Measurements from ENCODE around the gene ACSBG1. TPM values are rescaled to one million over a fixed set of nuclear protein-coding genes. Genes with fewer than 3 reads are reported as not detected.

ACSBG1 gene
- polyA plus RNA-seq, 1 donor from 2014 or later = 0.32 TPM

DNA sequence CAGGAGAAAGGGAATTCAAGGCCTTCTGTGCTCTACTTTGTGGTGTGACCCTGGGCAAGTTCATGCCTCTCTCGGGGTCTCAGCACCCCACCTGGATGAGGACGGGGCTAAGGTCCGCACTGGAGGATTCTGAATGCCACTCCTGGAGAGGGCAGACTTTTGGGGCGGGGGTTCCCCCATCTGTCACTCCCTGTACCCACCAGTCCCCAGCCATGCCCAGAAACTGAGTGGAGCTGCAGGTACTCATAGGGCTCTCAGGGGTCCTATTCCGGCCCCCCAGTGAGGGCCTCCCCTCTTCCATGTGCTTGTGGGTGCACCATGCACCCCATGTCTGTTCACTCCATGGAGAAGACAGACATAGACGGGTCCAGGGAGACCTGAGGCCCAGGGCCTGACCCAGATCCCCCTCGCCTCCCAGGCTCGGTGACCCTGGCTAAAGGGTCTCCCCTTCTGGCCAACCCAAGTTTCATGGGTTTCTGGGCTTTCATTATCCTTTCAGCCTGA lies 26.0 kb downstream of the ACSBG1 start:
- H4K20me1 ChIP-seq (ENCODE audit: insufficient read depth) = no peaks in the 10 kb centered on the region

DNA sequence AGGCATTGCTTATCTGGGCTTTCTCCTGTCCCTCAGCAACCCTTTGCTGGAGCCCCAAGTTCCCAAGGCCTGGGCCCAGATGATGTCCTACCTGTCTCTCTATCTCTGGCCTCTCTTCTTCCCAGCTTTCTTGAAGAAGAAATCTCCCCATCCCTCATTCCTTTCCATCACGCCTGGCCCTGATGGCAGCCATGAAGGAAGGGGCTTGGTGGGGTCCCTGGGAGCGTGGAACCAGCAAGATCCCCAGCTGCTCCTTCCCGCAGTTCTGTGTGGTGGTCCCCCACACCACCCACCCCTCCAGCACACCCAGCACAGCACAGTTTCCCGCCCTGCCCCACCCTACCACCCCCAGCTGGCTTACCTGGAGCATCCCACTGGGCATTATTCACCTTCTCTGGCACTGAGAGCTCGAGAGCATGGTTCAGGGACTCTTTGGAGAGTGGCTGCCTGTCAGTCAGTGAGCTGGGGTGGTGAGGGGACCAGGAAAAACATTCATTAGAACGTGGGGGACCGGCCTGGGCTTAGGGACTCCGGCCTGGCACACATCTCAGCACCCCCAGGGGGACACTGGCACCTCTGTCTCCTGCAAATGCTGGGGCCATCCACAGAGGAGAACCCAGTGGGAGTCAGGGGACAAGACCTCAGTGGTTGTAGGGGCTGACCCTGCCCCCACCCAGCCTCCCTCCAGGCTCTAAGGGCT lies 26.6 kb downstream of the ACSBG1 start:
- TF ChIP-seq SMC3 (conservative IDR thresholded peaks at IDR 0.05; ENCODE audit: poor library complexity) (no peak), EP300 (conservative IDR thresholded peaks at IDR 0.05; ENCODE audit: poor library complexity, severe bottlenecking) (no peak), TAF1 (IDR thresholded peaks at IDR 0.05; ENCODE audit: low read depth) (no peak), RAD21 (conservative IDR thresholded peaks at IDR 0.05) (no peak), POLR2AphosphoS5 (IDR thresholded peaks at IDR 0.05) (no peak), MXI1 (conservative IDR thresholded peaks at IDR 0.05; ENCODE audit: poor library complexity, severe bottlenecking) (no peak), EZH2 (IDR thresholded peaks at IDR 0.05; ENCODE audit: borderline replicate concordance, insufficient read depth, low read length, poor library complexity, severe bottlenecking) (no peak)
- TF ChIP-seq, protein P1, sequence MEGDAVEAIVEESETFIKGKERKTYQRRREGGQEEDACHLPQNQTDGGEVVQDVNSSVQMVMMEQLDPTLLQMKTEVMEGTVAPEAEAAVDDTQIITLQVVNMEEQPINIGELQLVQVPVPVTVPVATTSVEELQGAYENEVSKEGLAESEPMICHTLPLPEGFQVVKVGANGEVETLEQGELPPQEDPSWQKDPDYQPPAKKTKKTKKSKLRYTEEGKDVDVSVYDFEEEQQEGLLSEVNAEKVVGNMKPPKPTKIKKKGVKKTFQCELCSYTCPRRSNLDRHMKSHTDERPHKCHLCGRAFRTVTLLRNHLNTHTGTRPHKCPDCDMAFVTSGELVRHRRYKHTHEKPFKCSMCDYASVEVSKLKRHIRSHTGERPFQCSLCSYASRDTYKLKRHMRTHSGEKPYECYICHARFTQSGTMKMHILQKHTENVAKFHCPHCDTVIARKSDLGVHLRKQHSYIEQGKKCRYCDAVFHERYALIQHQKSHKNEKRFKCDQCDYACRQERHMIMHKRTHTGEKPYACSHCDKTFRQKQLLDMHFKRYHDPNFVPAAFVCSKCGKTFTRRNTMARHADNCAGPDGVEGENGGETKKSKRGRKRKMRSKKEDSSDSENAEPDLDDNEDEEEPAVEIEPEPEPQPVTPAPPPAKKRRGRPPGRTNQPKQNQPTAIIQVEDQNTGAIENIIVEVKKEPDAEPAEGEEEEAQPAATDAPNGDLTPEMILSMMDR (IDR thresholded peaks at IDR 0.05; ENCODE audit: poor library complexity, severe bottlenecking) = no peak
- TF ChIP-seq, protein P2, sequence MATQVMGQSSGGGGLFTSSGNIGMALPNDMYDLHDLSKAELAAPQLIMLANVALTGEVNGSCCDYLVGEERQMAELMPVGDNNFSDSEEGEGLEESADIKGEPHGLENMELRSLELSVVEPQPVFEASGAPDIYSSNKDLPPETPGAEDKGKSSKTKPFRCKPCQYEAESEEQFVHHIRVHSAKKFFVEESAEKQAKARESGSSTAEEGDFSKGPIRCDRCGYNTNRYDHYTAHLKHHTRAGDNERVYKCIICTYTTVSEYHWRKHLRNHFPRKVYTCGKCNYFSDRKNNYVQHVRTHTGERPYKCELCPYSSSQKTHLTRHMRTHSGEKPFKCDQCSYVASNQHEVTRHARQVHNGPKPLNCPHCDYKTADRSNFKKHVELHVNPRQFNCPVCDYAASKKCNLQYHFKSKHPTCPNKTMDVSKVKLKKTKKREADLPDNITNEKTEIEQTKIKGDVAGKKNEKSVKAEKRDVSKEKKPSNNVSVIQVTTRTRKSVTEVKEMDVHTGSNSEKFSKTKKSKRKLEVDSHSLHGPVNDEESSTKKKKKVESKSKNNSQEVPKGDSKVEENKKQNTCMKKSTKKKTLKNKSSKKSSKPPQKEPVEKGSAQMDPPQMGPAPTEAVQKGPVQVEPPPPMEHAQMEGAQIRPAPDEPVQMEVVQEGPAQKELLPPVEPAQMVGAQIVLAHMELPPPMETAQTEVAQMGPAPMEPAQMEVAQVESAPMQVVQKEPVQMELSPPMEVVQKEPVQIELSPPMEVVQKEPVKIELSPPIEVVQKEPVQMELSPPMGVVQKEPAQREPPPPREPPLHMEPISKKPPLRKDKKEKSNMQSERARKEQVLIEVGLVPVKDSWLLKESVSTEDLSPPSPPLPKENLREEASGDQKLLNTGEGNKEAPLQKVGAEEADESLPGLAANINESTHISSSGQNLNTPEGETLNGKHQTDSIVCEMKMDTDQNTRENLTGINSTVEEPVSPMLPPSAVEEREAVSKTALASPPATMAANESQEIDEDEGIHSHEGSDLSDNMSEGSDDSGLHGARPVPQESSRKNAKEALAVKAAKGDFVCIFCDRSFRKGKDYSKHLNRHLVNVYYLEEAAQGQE (IDR thresholded peaks at IDR 0.05; ENCODE audit: borderline replicate concordance) = no peak
- Histone ChIP-seq H3K27me3 (ENCODE audit: insufficient read depth, low read depth, low read length) (no peaks in the 10 kb centered on the region), H4K20me1 (ENCODE audit: insufficient read depth) (no peaks in the 10 kb centered on the region), H3K9ac (ENCODE audit: low read length) (no peak overlapping the region), H3K9me2 (ENCODE audit: insufficient read depth, low read length) (no peaks in the 10 kb centered on the region), H3K79me2 (replicated peaks; ENCODE audit: insufficient read depth, low read length) (no peaks in the 10 kb centered on the region), H2AFZ (ENCODE audit: low read depth, low read length) (no peak overlapping the region), H3K4me3 (ENCODE audit: low read length) (no peak overlapping the region), H3K27ac (ENCODE audit: low read length) (no peak overlapping the region), H3K4me2 (ENCODE audit: low read length) (no peak overlapping the region), H3K36me3 (ENCODE audit: insufficient read depth, low read length) (no peaks in the 10 kb centered on the region), H3K9me3 (ENCODE audit: low read length) (no peaks in the 10 kb centered on the region), H3F3A (ENCODE audit: insufficient read depth, low read length, poor library complexity, severe bottlenecking) (no peaks in the 10 kb centered on the region)

More for the DNA sequence above, 26.0 kb downstream of the ACSBG1 start:
- H3K4me2 ChIP-seq (ENCODE audit: low read length) = no peak overlapping the region
- H3K27ac ChIP-seq (ENCODE audit: low read length) = no peak overlapping the region
- H3K9me3 ChIP-seq (ENCODE audit: low read length) = no peaks in the 10 kb centered on the region
- no peaks in the 10 kb centered on the region for H3K9me2 ChIP-seq (ENCODE audit: insufficient read depth, low read length)
- TF ChIP-seq, protein P2 (IDR thresholded peaks at IDR 0.05; ENCODE audit: borderline replicate concordance) = no peak
- no peak for TF ChIP-seq POLR2AphosphoS5 (IDR thresholded peaks at IDR 0.05)
- TF ChIP-seq MXI1 (conservative IDR thresholded peaks at IDR 0.05; ENCODE audit: poor library complexity, severe bottlenecking) = no peak
- TF ChIP-seq, protein P1 (IDR thresholded peaks at IDR 0.05; ENCODE audit: poor library complexity, severe bottlenecking) = no peak
- TF ChIP-seq RAD21 (conservative IDR thresholded peaks at IDR 0.05) = no peak
- TF ChIP-seq SMC3 (conservative IDR thresholded peaks at IDR 0.05; ENCODE audit: poor library complexity) = no peak
- TF ChIP-seq TAF1 (IDR thresholded peaks at IDR 0.05; ENCODE audit: low read depth) = no peak
- no peak for TF ChIP-seq EP300 (conservative IDR thresholded peaks at IDR 0.05; ENCODE audit: poor library complexity, severe bottlenecking)
- no peaks in the 10 kb centered on the region for H3K36me3 ChIP-seq (ENCODE audit: insufficient read depth, low read length)
- no peak overlapping the region for H2AFZ ChIP-seq (ENCODE audit: low read depth, low read length)
- H3F3A ChIP-seq (ENCODE audit: insufficient read depth, low read length, poor library complexity, severe bottlenecking) = no peaks in the 10 kb centered on the region
- H3K27me3 ChIP-seq (ENCODE audit: insufficient read depth, low read depth, low read length) = no peaks in the 10 kb centered on the region
- no peaks in the 10 kb centered on the region for H3K79me2 ChIP-seq (replicated peaks; ENCODE audit: insufficient read depth, low read length)
- no peak overlapping the region for H3K4me3 ChIP-seq (ENCODE audit: low read length)
- H3K9ac ChIP-seq (ENCODE audit: low read length) = no peak overlapping the region
